ENCODE data around the gene C6orf89.

Gene C6orf89

DNA sequence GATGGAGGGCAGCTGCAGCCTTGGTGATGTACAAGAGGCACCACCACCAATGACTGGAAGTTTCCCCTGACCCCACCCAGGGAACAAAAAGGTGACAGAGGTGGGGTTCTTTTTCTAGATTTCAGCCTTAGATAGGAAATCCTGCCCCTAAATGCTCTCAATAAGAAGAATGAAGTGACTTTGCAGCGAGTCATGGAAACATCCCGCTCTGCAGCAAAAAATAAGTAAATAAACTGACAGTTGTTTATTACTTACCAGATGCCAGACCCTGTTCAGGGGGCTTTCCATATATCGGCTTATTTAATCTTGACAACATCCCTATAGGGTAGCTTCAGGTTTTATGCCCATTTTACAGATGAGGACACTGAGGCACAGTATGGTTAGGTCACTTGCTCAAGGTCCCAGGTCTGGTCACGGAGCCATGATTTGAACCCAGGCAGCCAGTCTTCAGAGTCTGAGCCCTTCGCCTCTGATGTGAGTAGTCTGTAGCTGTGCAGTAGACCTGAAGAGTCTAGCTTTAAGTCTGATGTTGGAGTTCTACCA, 19.2 kb downstream of the C6orf89 start:
- H3K36me3 ChIP-seq (replicated peaks): peaks cover 45% of the 10 kb centered on the region
- H3K27ac ChIP-seq: no peak overlapping the region
- H3K4me3 ChIP-seq (ENCODE audit: low read depth, low read length): no peak overlapping the region
- H3K27me3 ChIP-seq (replicated peaks): no peaks in the 10 kb centered on the region
- TF ChIP-seq, protein P1, sequence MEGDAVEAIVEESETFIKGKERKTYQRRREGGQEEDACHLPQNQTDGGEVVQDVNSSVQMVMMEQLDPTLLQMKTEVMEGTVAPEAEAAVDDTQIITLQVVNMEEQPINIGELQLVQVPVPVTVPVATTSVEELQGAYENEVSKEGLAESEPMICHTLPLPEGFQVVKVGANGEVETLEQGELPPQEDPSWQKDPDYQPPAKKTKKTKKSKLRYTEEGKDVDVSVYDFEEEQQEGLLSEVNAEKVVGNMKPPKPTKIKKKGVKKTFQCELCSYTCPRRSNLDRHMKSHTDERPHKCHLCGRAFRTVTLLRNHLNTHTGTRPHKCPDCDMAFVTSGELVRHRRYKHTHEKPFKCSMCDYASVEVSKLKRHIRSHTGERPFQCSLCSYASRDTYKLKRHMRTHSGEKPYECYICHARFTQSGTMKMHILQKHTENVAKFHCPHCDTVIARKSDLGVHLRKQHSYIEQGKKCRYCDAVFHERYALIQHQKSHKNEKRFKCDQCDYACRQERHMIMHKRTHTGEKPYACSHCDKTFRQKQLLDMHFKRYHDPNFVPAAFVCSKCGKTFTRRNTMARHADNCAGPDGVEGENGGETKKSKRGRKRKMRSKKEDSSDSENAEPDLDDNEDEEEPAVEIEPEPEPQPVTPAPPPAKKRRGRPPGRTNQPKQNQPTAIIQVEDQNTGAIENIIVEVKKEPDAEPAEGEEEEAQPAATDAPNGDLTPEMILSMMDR (IDR thresholded peaks at IDR 0.05; ENCODE audit: low read depth, low read length, missing control alignments): no peak
- DNase-seq: no peak
- in situ Hi-C loops (cut with HindIII; ENCODE audit: low pct_ligation_motif_present, low sequenced_read_pairs): no loop called here

DNA sequence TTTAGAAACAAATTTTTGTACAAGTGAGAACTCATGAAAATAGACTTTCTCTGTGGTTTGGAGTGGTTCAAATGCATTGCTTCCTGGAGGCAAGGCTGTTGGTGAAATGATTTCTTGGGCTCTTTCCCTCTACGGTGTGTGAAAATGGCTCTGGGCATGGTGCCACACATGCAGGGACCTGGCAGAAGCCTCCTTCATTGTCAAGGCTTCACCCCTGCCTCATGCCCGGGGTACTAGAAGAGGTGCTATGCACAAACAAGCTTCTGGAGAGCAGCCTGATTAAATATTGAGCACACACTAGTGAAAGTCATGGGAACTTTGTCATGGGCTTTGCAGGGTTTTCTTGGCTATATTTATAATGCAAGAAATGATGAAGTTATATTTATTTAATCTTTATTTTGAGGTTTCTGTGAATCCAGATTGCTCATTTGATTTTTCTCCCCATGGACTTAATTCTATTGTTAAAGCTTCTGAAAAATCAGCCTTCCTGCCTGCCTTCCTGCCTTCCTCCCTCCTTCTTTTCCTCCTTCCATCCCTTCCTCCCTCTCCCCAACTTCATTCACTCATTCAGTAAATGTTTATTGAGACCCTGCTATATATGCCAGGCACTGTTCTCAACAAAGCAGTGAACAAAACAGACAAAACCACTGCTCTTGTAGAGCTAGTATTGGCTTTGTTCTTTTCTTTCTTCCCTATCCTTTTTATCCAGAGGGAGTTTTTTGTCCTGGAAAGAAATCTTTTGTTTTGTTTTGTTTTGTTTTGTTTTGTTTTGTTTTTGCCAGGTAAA, 21.0 kb downstream of the C6orf89 start:
- no peak for DNase-seq
- peaks cover 40% of the 10 kb centered on the region for H3K36me3 ChIP-seq (replicated peaks)

DNA sequence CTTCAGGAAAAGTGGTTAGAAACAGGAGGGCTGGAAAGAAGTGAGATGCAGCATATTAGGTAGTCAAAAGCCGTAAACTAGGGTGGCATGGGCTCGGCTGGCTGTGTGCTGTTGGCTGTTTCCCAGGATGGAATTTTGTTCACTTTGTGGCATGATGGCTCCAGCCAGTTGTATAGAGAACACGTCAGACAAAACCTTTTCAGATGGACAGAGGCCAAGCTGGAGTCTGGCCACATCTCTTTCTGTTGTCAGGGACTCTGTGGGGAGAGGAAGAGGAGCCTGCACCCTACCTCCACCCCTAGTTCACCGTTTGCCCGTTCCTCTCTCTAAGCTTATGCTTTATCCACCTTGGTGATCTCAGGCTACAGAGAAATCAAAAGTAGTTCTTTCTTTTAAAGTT, 22.0 kb downstream of the C6orf89 start:
- TF ChIP-seq, protein P1 (IDR thresholded peaks at IDR 0.05; ENCODE audit: low read depth, low read length, missing control alignments): no peak
- in situ Hi-C loops (cut with HindIII; ENCODE audit: low pct_ligation_motif_present, low sequenced_read_pairs): no loop called here
- H3K36me3 ChIP-seq (replicated peaks): peaks cover 33% of the 10 kb centered on the region
- no peak overlapping the region for H3K27ac ChIP-seq
- DNase-seq: no peak
- no peak overlapping the region for H3K4me3 ChIP-seq (ENCODE audit: low read depth, low read length)
- H3K27me3 ChIP-seq (replicated peaks): no peaks in the 10 kb centered on the region

More for the DNA sequence above, 21.0 kb downstream of the C6orf89 start:
- TF ChIP-seq, protein P1 (IDR thresholded peaks at IDR 0.05; ENCODE audit: low read depth, low read length, missing control alignments): no peak
- in situ Hi-C loops (cut with HindIII; ENCODE audit: low pct_ligation_motif_present, low sequenced_read_pairs): no loop called here
- Histone ChIP-seq H3K4me3 (ENCODE audit: low read depth, low read length) (no peak overlapping the region), H3K27ac (no peak overlapping the region), H3K27me3 (replicated peaks) (no peaks in the 10 kb centered on the region)

DNA sequence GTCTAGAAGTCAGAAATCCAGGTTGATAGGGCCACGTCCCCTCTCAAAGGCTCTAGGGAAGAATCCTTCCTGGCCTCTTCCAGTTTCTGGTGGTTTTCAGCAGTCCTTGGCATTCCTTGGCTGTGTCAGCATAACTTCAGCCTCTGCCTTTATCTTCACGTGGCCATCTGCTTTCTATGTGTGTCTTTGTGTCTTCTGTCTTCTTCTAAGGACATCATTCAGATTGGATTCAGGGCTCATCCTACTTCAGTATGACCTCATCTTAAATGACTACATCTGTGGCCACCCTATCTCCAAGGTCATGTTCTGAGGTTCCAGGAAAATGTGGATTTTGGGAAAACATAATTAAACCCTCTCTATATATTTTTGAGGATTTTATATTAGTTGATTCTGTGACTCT, 23.0 kb downstream of the C6orf89 start:
- H3K4me3 ChIP-seq (ENCODE audit: low read depth, low read length): no peak overlapping the region
- in situ Hi-C loops (cut with HindIII; ENCODE audit: low pct_ligation_motif_present, low sequenced_read_pairs): no loop called here
- H3K36me3 ChIP-seq (replicated peaks): peaks cover 26% of the 10 kb centered on the region
- TF ChIP-seq, protein P1 (IDR thresholded peaks at IDR 0.05; ENCODE audit: low read depth, low read length, missing control alignments): no peak
- H3K27ac ChIP-seq: no peak overlapping the region
- no peaks in the 10 kb centered on the region for H3K27me3 ChIP-seq (replicated peaks)
- DNase-seq: no peak

DNA sequence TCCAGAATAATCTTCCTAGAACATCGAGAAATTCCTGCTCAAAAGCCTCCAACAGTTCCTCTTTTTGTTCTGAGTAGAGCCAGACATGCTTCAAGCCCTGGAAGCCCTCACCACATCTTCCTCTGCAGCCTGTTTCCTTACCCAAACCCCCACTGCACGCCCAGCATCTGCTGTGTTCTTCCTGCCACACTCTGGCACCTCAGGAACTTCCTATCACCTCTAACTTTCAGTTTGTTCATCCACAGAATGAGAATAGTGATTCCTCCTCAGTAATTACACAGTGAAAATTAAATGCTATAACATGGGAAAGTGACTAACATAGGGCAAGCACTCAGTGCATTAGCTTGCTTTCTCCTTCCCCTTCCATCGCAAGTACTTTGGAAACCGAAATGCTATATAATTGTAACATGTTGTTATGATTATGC, 26.3 kb downstream of the C6orf89 start:
- DNase-seq: no peak
- Histone ChIP-seq H3K27me3 (replicated peaks) (no peaks in the 10 kb centered on the region), H3K27ac (no peak overlapping the region), H3K36me3 (replicated peaks) (peaks cover 25% of the 10 kb centered on the region), H3K4me3 (ENCODE audit: low read depth, low read length) (no peak overlapping the region)
- TF ChIP-seq, protein P1 (IDR thresholded peaks at IDR 0.05; ENCODE audit: low read depth, low read length, missing control alignments): no peak
- in situ Hi-C loops (cut with HindIII; ENCODE audit: low pct_ligation_motif_present, low sequenced_read_pairs): no loop called here

Measured in brain microvascular endothelial cell (primary cell).